Astrocyte (in vitro differentiated cells and primary cell): ENCODE data around the gene TUNAR.

Experiments
- EZH2 ChIP-seq: IDR thresholded peaks from 2 replicates; pipeline ENCODE4 v1.6.1; 2012; ENCODE audit warnings: mild to moderate bottlenecking, low read length, inconsistent platforms; ENCODE audit not compliant: insufficient read depth
- TF ChIP-seq, protein P1 (sequence below): IDR thresholded peaks from 2 replicates; pipeline ENCODE4 v1.5.1; 2011; ENCODE audit warnings: low read depth, mild to moderate bottlenecking, inconsistent platforms, low read length, moderate library complexity; ENCODE audit not compliant: insufficient read depth

- no peak for TF ChIP-seq EZH2
- TF ChIP-seq, protein P1, sequence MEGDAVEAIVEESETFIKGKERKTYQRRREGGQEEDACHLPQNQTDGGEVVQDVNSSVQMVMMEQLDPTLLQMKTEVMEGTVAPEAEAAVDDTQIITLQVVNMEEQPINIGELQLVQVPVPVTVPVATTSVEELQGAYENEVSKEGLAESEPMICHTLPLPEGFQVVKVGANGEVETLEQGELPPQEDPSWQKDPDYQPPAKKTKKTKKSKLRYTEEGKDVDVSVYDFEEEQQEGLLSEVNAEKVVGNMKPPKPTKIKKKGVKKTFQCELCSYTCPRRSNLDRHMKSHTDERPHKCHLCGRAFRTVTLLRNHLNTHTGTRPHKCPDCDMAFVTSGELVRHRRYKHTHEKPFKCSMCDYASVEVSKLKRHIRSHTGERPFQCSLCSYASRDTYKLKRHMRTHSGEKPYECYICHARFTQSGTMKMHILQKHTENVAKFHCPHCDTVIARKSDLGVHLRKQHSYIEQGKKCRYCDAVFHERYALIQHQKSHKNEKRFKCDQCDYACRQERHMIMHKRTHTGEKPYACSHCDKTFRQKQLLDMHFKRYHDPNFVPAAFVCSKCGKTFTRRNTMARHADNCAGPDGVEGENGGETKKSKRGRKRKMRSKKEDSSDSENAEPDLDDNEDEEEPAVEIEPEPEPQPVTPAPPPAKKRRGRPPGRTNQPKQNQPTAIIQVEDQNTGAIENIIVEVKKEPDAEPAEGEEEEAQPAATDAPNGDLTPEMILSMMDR = no peak
These were observed 37.8 kb upstream of the TUNAR start for GRCh38 chr14:95838862-95839261.
